HG03571 (cell line): ENCODE data around the gene OR10J1.

ENCODE experiments used
- ATAC-seq: cut with Tn5 transposase; IDR thresholded peaks from one replicate; pipeline ENCODE4 v1.9.1; 2021; ENCODE audit not compliant: unreplicated experiment

The OR10J1 gene

GRCh38 chr1:159483501-159483900, 44.0 kb downstream of the OR10J1 start:
- ATAC-seq: no peak
